ENCODE results near the gene NDUFA13. TPM values are rescaled to one million over a fixed set of nuclear protein-coding genes. Genes with fewer than 3 reads are reported as not detected.

NDUFA13 gene
- total RNA-seq, 4 donors from 2014 or later, result 41.6 to 113 (median 71.4) TPM

- Histone ChIP-seq H3K4me3 (no peak overlapping the region), H3K36me3 (peaks cover 0 to 12% of the 10 kb centered on the region in 2 donors), H3K27ac (no peak overlapping the region), H3K4me1 (peaks cover 0 to 38% (median 9%) of the 10 kb centered on the region in 3 donors), H3K27me3 (peaks cover 16% of the 10 kb centered on the region), H3K9me3 (no peaks in the 10 kb centered on the region)
- ATAC-seq, result no peak
- WGBS, 2 donors (ENCODE audit: low coverage in 1 of 2), result 81% methylated on average over 5 of the region's 6 CpGs; no CpG with 5 or more reads in 1 of the 2 donors
- TF ChIP-seq POLR2AphosphoS5 (IDR thresholded peaks at IDR 0.05) (no peak), CTCF (IDR thresholded peaks at IDR 0.05) (no peak), POLR2A (IDR thresholded peaks at IDR 0.05) (no peak)
These were observed 17.8 kb downstream of the NDUFA13 start for GRCh38 chr19:19533841-19534240.

- Histone ChIP-seq H3K36me3 (peaks cover 0 to 12% of the 10 kb centered on the region in 2 donors), H3K4me1 (peaks cover 0 to 35% (median 9%) of the 10 kb centered on the region in 3 donors), H3K27ac (no peak overlapping the region), H3K9me3 (no peaks in the 10 kb centered on the region), H3K27me3 (peaks cover 25% of the 10 kb centered on the region), H3K4me3 (no peak overlapping the region)
- 46% methylated on average over 9 of the region's 27 CpGs; no CpG with 5 or more reads in 1 of the 2 donors for WGBS, 2 donors (ENCODE audit: low coverage in 1 of 2)
- TF ChIP-seq EP300 (IDR thresholded peaks at IDR 0.05) (no peak), POLR2A (IDR thresholded peaks at IDR 0.05) (no peak), CTCF (IDR thresholded peaks at IDR 0.05) (no peak), POLR2AphosphoS5 (IDR thresholded peaks at IDR 0.05) (no peak)
- ATAC-seq, result no peak
These were observed 18.7 kb downstream of the NDUFA13 start for GRCh38 chr19:19534556-19535265.

- 81 to 100% methylated on average over 5 to 6 of the region's 34 CpGs for WGBS, 2 donors (ENCODE audit: low coverage in 1 of 2)
- Histone ChIP-seq H3K27me3 (peaks cover 33% of the 10 kb centered on the region), H3K4me1 (peaks cover 0 to 43% (median 15%) of the 10 kb centered on the region in 3 donors), H3K27ac (no peak overlapping the region), H3K36me3 (peaks cover 0 to 12% of the 10 kb centered on the region in 2 donors), H3K4me3 (no peak overlapping the region), H3K9me3 (peaks cover 0 to 5% (median 0%) of the 10 kb centered on the region in 3 donors)
- no peak for TF ChIP-seq EP300 (IDR thresholded peaks at IDR 0.05)
- no peak for TF ChIP-seq CTCF (IDR thresholded peaks at IDR 0.05)
- no peak for TF ChIP-seq POLR2AphosphoS5 (IDR thresholded peaks at IDR 0.05)
- TF ChIP-seq POLR2A (IDR thresholded peaks at IDR 0.05), result no peak
- ATAC-seq, result no peak
These were observed 19.5 kb downstream of the NDUFA13 start for GRCh38 chr19:19535311-19536191.

- peak overlapping the region in 1 of 2 donors; percentile 41 for H3K4me3 ChIP-seq
- peaks cover 0 to 50% (median 22%) of the 10 kb centered on the region in 3 donors for H3K4me1 ChIP-seq
- TF ChIP-seq EP300 (IDR thresholded peaks at IDR 0.05) (no peak), POLR2A (IDR thresholded peaks at IDR 0.05) (no peak), POLR2AphosphoS5 (IDR thresholded peaks at IDR 0.05) (no peak), CTCF (IDR thresholded peaks at IDR 0.05) (no peak)
- H3K27ac ChIP-seq, result no peak overlapping the region
- no peak for ATAC-seq
- WGBS, 2 donors (ENCODE audit: low coverage in 1 of 2), result 14 to 57% methylated on average over 3 to 10 of the region's 59 CpGs
- peaks cover 0 to 6% (median 0%) of the 10 kb centered on the region in 3 donors for H3K9me3 ChIP-seq
- H3K27me3 ChIP-seq, result peaks cover 51% of the 10 kb centered on the region
- peaks cover 0 to 12% of the 10 kb centered on the region in 2 donors for H3K36me3 ChIP-seq
These were observed 21.3 kb downstream of the NDUFA13 start for GRCh38 chr19:19537075-19538048.

All from gastroesophageal sphincter (tissue), 4 donors.